Fibroblast of skin of scalp (primary cell): ENCODE results near the gene MACROD2.

ENCODE experiments used
- DNase-seq: peaks from one replicate; pipeline ENCODE4 v3.0.0-alpha.2; 2013

Gene MACROD2

GRCh38 chr20:15643713-15644112, 1648.4 kb downstream of the MACROD2 start:
- no peak for DNase-seq

- DNase-seq = peak; percentile 40
Measured at GRCh38 chr20:15645816-15646215, 1650.5 kb downstream of the MACROD2 start.

GRCh38 chr20:15653396-15654207, 1658.3 kb downstream of the MACROD2 start:
- DNase-seq = no peak

- DNase-seq = peak; percentile 67
Measured at GRCh38 chr20:15654208-15654649, 1658.9 kb downstream of the MACROD2 start.

GRCh38 chr20:15655295-15655874, 1660.1 kb downstream of the MACROD2 start:
- DNase-seq = no peak

- DNase-seq = peak; percentile 55
Measured at GRCh38 chr20:15656124-15656523, 1660.8 kb downstream of the MACROD2 start.

- no peak for DNase-seq
Measured at GRCh38 chr20:15658295-15658694, 1663.0 kb downstream of the MACROD2 start.

- DNase-seq = peak; percentile 93
Measured at GRCh38 chr20:15673206-15673605, 1677.9 kb downstream of the MACROD2 start.

GRCh38 chr20:15674253-15675060, 1679.1 kb downstream of the MACROD2 start:
- peak; percentile 48 for DNase-seq

GRCh38 chr20:15675061-15675514, 1679.8 kb downstream of the MACROD2 start:
- DNase-seq = no peak

GRCh38 chr20:15675813-15676484, 1680.6 kb downstream of the MACROD2 start:
- DNase-seq = no peak

- no peak for DNase-seq
Measured at GRCh38 chr20:15676815-15677214, 1681.5 kb downstream of the MACROD2 start.

- peak; percentile 22 for DNase-seq
Measured at GRCh38 chr20:15682690-15683089, 1687.4 kb downstream of the MACROD2 start.

- DNase-seq = no peak
Measured at GRCh38 chr20:15692570-15692969, 1697.3 kb downstream of the MACROD2 start.

GRCh38 chr20:15699431-15700146, 1704.3 kb downstream of the MACROD2 start:
- DNase-seq = no peak

GRCh38 chr20:15700147-15700765, 1704.9 kb downstream of the MACROD2 start:
- DNase-seq = peak; percentile 10

- DNase-seq = peak; percentile 75
Measured at GRCh38 chr20:15702161-15702560, 1706.8 kb downstream of the MACROD2 start.

- DNase-seq = peak; percentile 73
Measured at GRCh38 chr20:15703171-15703911, 1708.0 kb downstream of the MACROD2 start.

GRCh38 chr20:15705975-15706374, 1710.7 kb downstream of the MACROD2 start:
- DNase-seq = no peak

GRCh38 chr20:15706719-15707118, 1711.4 kb downstream of the MACROD2 start:
- no peak for DNase-seq
